CD4-positive, alpha-beta T cell treated with Interleukin-4 for 4 hours (primary cell): ENCODE results near the gene VIPAS39.
"Not testable (repeated sequence)": the region's sequence is repeated elsewhere in the genome, so short reads cannot be mapped to it uniquely, and the experiment has no call there.

Experiments
- DNase-seq: peaks from one replicate; pipeline ENCODE4 v3.0.0-alpha.2; 2020

Gene VIPAS39

DNA sequence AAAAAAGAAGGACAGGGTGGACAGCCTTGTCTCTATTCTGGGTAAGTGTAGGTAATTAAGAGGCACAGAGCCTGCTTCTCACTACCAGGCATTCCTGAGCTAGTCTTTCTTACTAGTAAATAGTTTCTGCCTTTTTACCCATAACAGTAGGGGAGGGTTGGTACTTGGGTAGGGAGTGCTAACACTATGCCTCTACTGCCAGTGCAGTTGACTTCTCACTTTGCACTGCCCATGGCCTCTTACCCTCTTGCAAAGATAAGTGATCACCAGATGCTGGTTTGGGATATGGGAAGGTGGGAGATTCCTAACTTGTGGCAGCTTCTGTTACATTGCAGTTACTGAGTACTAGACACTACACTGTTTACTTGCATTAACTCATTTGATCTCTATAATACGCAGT is 12.1 kb upstream of the VIPAS39 start:
- DNase-seq, result no peak

- no peak for DNase-seq
These were observed 11.7 kb upstream of the VIPAS39 start for GRCh38 chr14:77469067-77469505.

- no peak for DNase-seq
These were observed 10.4 kb upstream of the VIPAS39 start for GRCh38 chr14:77467801-77468200.

- DNase-seq, result peak; percentile 51
These were observed 1.8 kb upstream of the VIPAS39 start for GRCh38 chr14:77459072-77459723.

GRCh38 chr14:77458249-77458950 is 999 bp upstream of the VIPAS39 start:
- no peak for DNase-seq

DNA sequence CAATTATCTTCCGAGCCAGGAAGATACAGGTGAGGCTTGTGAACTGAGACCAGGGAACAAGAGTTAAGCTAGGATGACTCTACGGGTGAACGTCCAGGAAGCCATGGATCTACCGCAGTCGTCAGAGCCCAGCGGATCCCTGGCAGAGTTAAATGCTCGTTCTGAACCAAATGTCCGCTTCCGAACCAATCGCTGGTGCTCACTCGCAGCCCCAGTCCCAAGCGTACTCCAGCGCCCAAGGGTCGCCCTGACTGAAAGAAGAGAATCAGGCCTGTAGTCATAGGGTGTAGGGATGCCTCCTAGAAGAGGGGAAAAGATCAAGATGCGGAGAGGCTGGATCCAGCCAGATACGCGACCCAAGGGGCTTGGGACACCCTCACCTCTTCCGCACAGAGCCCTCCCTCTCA is 283 bp downstream of the VIPAS39 start:
- no peak for DNase-seq

GRCh38 chr14:77455966-77456640 is 1.3 kb downstream of the VIPAS39 start:
- DNase-seq, result no peak

DNA sequence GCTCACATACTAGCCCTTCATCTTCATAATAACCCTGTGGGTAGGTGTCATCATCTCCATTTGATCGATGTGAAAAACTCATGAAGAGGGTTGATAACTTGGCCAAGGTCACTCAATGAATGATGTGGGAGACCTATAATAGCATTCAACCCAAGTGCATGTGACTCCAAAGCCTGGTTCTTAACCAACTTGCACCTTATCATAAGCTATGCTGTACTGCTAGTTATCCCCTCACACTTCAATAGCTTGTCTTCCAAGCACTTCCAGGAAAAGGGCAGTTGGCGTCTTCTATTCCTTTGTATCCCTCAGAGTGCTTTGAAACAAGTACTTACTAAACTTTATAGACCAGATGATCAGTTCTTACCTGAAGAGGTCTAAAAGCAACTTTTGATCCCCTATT is 15.2 kb downstream of the VIPAS39 start:
- no peak for DNase-seq

DNA sequence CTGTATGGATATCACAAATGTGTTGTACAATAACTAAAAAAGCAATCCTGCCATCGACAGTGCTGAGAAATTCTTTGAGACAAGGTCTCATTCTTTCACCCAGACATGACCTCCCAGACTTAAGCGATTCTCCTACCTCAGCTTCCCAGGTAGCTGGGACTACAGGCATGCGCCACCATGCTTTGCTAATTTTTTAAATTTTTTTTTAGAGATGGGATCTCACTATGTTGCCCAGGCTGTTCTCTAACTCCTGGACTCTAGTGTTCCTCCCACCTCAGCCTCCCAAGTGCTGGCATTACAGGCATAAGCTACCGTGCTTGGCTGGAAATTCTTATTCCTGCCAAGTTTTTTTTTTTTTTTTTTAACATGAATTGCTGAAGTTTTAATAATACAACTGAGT is 17.5 kb downstream of the VIPAS39 start:
- no peak for DNase-seq

DNA sequence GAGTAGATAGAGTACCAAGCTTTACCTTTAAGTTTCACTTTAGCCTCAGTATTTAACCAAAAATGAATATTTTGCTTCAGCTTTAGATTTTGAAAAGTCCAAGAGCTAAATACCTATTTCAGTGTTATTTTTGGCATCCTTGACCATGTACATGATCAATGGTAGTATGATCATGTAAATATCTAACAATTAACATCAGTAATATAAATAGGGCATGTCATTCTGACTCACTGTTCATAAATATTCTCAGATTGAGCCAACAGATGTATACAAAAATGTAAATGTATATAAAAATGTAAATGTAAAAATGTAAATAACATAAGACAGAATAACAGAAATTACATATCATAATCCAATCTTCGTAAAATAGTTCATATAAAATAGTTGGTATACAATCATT is 18.8 kb downstream of the VIPAS39 start:
- no peak for DNase-seq

DNA sequence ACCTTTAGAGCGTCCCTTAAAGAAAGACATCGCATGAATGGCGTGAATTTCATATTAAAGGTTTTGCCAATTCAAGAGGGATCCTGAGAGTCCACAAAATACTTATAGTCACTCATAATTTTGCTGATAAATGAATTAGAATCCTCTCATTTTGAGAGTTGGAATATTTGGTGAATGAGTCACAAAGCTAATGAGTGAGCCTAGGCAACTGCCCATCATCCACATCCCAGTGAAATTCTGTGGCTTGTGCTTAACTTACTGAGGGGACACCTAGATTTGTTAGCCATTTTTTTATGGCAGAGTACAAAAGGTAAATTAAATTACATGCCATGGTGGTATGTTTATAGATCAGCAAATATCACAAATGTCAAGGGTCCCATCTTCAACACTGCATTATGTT is 21.4 kb downstream of the VIPAS39 start:
- DNase-seq, result no peak

GRCh38 chr14:77426396-77426795 is 31.0 kb downstream of the VIPAS39 start:
- DNase-seq, result no peak

- no peak for DNase-seq
These were observed 32.5 kb downstream of the VIPAS39 start for GRCh38 chr14:77424862-77425261.

DNA sequence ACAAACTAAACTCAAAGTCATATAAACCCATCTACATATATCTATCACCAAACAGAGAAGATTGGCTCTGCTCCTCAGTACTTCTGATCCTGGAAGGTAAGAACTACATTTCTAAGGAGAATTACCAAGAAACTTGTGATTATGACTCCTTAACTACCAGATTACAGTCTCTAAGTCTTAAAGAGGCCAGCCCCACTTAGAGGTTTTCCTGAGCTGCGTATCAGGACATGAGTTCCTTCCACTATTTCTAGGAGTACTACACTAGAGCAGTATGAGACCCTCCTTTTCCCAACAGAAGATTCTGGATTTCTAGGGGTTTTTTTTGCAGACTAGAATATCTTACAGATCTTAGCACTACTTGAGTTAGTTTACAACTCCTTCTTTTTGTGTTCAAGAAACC is 34.0 kb downstream of the VIPAS39 start, which contains the start of gene NOXRED1:
TSS of gene NOXRED1 (minus strand) at position 101 of the 400 bp plus-strand sequence. CDS start 634 bp downstream, outside the sequence.
- DNase-seq, result no peak

- DNase-seq, result no peak
These were observed 36.2 kb downstream of the VIPAS39 start for GRCh38 chr14:77421201-77421600.

- no peak for DNase-seq
These were observed 40.6 kb downstream of the VIPAS39 start for GRCh38 chr14:77416836-77417235.

- DNase-seq, result not testable (repeated sequence)
These were observed 41.3 kb downstream of the VIPAS39 start for GRCh38 chr14:77416098-77416497.

DNA sequence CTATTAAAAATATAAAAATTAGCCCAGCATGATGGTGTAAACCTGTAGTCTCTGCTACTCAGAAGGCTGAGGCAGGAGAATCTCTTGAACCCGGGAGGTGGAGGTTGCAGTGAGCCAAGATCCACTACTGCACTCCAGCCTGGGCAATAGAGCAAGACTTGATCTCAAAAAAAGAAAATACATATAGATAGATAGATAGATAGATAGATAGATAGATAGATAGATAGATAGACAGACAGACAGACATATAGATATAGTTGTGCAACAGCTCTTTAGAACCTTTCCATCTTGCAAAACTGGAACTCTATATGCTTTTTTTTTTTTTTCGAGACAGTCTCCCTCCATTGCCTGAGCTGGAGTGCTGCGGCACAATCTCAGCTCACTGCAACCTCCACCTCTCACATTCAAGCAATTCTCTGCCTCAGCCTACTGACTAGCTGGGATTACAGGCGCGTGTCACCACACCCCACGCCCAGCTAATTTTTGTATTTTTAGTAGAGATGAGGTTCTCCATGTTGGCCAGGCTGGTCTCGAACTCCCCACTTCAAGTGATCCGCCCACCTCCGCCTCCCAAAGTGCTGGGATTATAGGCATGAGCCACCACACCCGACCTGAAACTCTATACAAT is 41.9 kb downstream of the VIPAS39 start:
- not testable (repeated sequence) for DNase-seq

- no peak for DNase-seq
These were observed 48.3 kb downstream of the VIPAS39 start for GRCh38 chr14:77409131-77409533.

- DNase-seq, result no peak
These were observed 50.2 kb downstream of the VIPAS39 start for GRCh38 chr14:77407158-77407557.

- no peak for DNase-seq
These were observed 50.7 kb downstream of the VIPAS39 start for GRCh38 chr14:77406718-77407117.

DNA sequence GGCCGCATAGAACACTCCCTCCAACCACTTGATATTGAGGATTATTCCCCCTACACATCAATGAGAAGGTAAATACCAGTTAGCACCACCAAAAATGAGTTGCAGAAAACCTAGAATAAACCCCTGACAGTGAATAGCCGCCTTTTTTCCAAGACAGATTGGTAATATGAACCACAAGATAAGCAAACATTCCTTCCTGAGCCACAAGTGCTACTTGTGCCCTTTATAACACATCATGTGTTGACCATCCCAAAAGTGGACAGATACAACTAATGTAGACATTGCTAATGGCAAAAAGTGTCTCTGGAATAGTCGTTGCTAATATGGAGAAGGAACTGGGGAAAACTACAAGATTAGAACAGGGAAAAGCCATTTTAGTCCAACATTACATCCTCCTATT is 51.3 kb downstream of the VIPAS39 start:
- DNase-seq, result no peak

DNA sequence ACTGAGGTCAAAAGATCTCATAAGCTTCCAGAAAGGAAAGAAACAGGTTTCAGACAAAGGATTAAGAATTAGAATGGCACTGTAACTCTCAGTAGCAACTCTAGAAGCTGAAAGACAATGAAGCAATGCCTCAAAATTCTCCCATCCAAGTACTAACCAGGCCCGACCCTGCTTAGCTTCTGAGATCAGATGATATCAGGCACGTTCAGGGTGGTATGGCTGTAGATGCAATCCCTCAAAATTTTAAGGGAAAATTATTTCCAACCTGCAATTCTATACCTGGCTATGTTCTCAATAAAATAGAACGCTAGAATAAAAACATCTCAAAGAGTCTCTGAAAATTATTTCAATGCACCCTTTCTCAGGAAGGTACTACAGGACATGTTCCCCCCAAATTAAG is 53.6 kb downstream of the VIPAS39 start:
- DNase-seq, result no peak

- DNase-seq, result no peak
These were observed 57.2 kb downstream of the VIPAS39 start for GRCh38 chr14:77400216-77400615.
